GM10847 (cell line): Measurements from ENCODE around the gene B3GNT7.

ENCODE experiments used
- POLR2A ChIP-seq: IDR thresholded peaks from 2 replicates; pipeline ENCODE4 v1.6.1; 2011; ENCODE audit not compliant: insufficient read length; ENCODE audit errors: extremely low read depth

The B3GNT7 gene

DNA sequence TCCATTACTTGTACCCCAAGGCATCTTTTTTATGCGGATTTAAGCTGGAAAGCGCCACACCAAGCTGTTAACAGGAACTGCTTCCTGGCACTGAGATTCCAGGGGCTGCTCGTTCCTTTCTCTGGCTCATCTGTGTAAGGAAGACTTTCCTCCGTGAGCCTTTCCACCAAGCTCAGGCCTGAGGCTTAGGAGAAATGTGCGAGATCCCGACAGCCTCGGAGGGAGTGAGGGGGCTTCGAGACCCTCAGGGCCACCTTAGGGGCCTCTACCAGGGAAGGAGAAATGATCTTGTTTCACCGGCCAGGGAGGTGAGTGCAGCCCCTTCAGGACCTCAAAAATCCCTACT, 17.1 kb downstream of the B3GNT7 start:
- TF ChIP-seq POLR2A: no peak

GRCh38 chr2:231413456-231413855, 17.9 kb downstream of the B3GNT7 start:
- no peak for TF ChIP-seq POLR2A

DNA sequence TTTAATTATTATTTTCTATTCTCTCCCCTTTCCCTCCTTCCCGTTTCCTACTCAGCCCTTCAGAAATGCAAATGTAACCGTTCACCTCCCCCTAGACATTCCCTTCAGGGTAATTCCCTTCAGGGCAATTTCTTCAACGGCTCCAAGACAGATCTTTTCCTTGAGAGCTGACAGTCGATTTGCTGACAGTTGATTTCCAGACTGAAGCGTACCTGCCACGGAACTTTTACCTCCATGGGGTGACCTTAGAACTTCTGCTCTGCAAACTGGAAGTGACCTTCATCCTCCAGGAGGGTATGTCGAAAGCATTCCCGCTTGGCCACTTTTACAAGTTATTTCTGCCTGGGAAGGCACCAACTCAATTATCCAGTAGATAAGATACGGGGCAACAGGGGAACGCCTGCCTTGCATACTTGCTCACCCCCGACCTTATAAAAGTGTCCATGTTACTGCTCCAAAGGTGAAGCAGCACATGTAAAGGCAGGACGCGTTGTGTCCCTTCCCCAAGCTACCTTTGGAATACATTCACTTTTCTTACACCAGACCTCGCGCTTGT, 18.5 kb downstream of the B3GNT7 start:
- TF ChIP-seq POLR2A: no peak

DNA sequence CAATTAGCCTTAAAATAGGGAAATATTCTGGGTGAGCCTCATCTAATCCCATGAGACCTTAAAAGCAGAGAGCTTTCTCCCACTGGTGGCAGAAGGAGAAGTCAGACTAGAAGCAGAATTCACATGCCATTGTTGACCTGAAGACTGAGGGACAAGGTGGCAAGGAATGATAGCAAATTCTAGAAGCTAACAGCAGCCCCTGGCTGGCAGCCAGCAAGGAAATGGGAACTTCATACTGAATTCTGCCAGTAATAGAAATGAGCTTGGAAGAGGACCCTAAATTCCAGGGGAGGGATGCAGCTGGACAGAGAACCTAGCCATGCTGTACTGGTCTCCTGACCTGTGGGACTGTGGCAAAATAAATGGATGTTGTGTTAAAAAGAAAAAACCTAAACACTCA, 19.5 kb downstream of the B3GNT7 start:
- no peak for TF ChIP-seq POLR2A

GRCh38 chr2:231418820-231419640, 23.5 kb downstream of the B3GNT7 start:
- TF ChIP-seq POLR2A: no peak

- no peak for TF ChIP-seq POLR2A
Observed at GRCh38 chr2:231421051-231421580, 25.6 kb downstream of the B3GNT7 start.

GRCh38 chr2:231422056-231422455, 26.5 kb downstream of the B3GNT7 start:
- no peak for TF ChIP-seq POLR2A

DNA sequence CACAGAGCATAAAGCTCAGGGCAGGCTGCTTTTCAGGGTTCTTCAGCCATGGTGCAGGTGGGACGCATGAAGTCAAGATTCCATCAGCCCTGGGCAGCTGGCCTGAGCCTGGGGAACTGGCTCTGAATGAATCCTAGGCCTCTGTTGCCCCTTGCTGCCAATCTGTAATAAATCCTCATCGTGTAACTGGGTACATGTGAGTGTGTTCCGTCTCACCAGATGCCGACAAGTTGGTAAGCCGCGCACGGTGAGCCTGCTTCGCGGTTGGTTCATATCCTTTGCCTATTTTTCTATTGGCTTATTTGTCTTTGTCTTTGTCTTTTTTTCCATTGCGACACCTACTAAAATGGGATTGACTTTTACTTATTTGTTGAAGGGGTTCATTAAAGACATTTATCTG, 27.7 kb downstream of the B3GNT7 start:
- no peak for TF ChIP-seq POLR2A

- no peak for TF ChIP-seq POLR2A
Observed at GRCh38 chr2:231425291-231425810, 29.8 kb downstream of the B3GNT7 start.

GRCh38 chr2:231425811-231426703, 30.5 kb downstream of the B3GNT7 start:
- TF ChIP-seq POLR2A: no peak

DNA sequence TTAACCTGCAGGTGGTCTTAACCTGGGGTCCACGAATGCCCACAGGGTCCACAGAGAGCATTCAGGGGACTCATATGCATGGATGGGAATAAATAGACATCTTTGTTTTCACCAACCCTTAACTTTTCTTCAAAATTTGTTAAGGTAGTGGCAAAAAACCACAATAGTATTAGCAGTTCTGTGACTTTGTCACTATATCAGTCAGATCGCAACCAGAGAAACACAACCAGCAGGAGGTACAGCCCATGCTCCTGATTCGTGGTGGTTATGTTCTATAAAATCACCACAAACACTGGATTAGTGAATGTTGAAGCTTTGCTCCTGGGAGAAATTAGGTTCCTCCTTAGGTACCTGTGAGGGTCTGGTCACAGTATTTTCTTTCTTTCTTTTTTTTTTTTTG, 31.6 kb downstream of the B3GNT7 start:
- no peak for TF ChIP-seq POLR2A

- no peak for TF ChIP-seq POLR2A
Observed at GRCh38 chr2:231429152-231429551, 33.6 kb downstream of the B3GNT7 start.

GRCh38 chr2:231429901-231430300, 34.4 kb downstream of the B3GNT7 start:
- TF ChIP-seq POLR2A: no peak

DNA sequence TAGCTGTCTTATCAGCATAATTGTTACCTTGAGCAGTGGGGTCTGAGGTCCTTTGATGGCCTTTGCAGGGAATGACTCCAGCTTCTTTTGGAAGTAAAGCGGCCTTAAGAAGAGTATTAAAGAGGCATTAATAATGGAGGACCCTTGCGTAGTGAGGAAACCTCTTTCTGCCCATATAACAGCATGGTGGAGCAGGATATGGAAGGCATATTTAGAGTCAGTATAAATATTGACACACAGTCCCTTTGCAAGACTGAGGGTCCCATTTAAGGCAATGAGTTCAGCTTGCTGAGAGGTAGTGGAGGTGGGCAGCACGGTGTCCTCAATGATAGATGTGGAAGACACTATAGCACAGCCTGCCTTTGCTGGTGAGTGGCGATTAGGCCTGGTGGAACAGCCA, 36.1 kb downstream of the B3GNT7 start:
- TF ChIP-seq POLR2A: no peak

DNA sequence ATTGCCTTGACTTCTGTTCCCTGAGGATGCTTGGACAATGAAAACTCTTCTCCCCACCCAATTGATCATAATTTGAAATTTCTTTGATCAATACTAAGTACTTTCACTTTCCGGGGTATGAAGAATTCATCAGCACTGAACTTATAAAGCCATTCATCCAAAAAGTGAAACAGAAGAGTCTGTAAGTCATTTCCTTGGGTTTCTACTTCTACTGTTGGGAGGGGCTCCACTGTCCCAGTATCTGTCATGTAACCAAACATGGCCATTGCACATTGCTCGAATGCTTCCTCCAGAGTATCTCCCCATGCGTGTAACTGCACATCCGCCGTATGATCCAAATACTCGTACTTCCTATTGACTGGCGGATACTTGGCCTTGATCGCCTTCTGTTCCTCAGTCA, 38.5 kb downstream of the B3GNT7 start:
- no peak for TF ChIP-seq POLR2A
